ENCODE results near the gene PARP4. TPM values are rescaled to one million over a fixed set of nuclear protein-coding genes. Genes with fewer than 3 reads are reported as not detected.

The PARP4 gene
- total and polyA plus RNA-seq, 2 of the 13 experiments (the other 11 are each of a cell fraction or from before 2014, with no cell fraction given): 40.5 to 42.6 TPM

DNA sequence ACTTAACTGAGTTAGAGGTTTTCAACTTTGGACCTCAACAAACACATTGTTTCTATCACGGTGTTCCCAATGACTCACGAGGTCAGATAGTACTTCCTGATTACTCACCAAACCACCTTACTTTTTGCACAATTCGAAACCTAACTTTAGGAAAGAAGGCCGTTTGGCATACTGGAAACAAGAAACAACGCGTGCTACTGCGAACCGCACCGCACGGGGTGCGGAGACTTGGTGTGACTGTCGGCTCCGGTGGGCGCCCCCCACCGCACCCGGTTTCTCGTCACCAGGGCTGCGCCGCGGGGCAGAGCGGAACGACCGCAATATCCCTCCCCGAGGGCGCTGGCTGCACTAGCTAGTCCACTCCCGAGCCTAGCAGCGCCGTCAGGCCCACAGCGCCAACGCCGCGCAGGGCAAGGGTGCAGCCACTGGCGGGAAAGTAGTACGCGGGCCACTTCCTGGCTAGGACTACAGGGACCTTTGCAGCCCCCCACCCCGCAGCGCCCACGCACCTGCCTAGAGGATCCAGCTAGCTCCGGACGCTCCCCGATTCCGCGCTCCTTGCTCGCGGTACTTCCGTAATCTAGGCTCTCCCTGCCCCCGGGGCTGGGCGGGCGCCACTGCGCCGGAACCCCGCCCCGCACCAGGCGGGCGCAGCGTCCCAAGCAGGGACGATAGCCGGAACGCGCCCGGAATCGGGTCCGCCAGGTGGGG is at the start of gene PARP4 (continued):
- TF ChIP-seq, protein P1, sequence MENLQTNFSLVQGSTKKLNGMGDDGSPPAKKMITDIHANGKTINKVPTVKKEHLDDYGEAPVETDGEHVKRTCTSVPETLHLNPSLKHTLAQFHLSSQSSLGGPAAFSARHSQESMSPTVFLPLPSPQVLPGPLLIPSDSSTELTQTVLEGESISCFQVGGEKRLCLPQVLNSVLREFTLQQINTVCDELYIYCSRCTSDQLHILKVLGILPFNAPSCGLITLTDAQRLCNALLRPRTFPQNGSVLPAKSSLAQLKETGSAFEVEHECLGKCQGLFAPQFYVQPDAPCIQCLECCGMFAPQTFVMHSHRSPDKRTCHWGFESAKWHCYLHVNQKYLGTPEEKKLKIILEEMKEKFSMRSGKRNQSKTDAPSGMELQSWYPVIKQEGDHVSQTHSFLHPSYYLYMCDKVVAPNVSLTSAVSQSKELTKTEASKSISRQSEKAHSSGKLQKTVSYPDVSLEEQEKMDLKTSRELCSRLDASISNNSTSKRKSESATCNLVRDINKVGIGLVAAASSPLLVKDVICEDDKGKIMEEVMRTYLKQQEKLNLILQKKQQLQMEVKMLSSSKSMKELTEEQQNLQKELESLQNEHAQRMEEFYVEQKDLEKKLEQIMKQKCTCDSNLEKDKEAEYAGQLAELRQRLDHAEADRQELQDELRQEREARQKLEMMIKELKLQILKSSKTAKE (CRISPR knock-in tag; IDR thresholded peaks at IDR 0.05; ENCODE audit: borderline replicate concordance): no peak
- TF ChIP-seq ZNF251 (CRISPR knock-in tag; IDR thresholded peaks at IDR 0.05): no peak
- TF ChIP-seq, protein P2, sequence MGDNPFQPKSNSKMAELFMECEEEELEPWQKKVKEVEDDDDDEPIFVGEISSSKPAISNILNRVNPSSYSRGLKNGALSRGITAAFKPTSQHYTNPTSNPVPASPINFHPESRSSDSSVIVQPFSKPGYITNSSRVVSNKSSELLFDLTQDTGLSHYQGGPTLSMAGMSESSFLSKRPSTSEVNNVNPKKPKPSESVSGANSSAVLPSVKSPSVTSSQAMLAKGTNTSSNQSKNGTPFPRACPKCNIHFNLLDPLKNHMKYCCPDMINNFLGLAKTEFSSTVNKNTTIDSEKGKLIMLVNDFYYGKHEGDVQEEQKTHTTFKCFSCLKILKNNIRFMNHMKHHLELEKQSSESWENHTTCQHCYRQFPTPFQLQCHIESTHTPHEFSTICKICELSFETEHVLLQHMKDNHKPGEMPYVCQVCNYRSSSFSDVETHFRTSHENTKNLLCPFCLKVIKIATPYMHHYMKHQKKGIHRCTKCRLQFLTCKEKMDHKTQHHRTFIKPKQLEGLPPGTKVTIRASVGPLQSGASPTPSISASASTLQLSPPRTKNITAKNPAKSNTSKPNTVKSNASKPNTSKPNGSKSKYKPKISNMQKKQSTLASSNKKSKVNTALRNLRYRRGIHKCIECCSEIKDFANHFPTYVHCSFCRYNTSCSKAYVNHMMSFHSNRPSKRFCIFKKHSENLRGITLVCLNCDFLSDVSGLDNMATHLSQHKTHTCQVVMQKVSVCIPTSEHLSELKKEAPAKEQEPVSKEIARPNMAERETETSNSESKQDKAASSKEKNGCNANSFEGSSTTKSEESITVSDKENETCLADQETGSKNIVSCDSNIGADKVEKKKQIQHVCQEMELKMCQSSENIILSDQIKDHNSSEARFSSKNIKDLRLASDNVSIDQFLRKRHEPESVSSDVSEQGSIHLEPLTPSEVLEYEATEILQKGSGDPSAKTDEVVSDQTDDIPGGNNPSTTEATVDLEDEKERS (CRISPR knock-in tag; IDR thresholded peaks at IDR 0.05): no peak
- 0 out of 2 replicates have a peak, but pooled peaks have one; percentile 15 for TF ChIP-seq ZNF724P (CRISPR knock-in tag; IDR thresholded peaks at IDR 0.05; ENCODE audit: borderline replicate concordance)
- no peak for TF ChIP-seq TCF12 (IDR thresholded peaks at IDR 0.05)
- no peak for TF ChIP-seq TCF12 (CRISPR knock-in tag; IDR thresholded peaks at IDR 0.05)
- TF ChIP-seq ZBTB1 (CRISPR knock-in tag; IDR thresholded peaks at IDR 0.05; ENCODE audit: borderline replicate concordance): 0 out of 2 replicates have a peak, but pooled peaks have one; percentile 29
- TF ChIP-seq NRL (CRISPR knock-in tag; IDR thresholded peaks at IDR 0.05; ENCODE audit: borderline replicate concordance): no peak; the same call in 1 of the 2 replicates
- peak; percentile 76; the same call in 1 of the 2 replicates for TF ChIP-seq KDM5A (IDR thresholded peaks at IDR 0.05; ENCODE audit: borderline replicate concordance, low read length)
- TF ChIP-seq TAF15 (IDR thresholded peaks at IDR 0.05; ENCODE audit: low read depth, low read length, poor library complexity, severe bottlenecking): peak; percentile 77
- TF ChIP-seq POLR2G (IDR thresholded peaks at IDR 0.05; ENCODE audit: low read depth, low read length): peak; percentile 95
- TF ChIP-seq, protein P3, sequence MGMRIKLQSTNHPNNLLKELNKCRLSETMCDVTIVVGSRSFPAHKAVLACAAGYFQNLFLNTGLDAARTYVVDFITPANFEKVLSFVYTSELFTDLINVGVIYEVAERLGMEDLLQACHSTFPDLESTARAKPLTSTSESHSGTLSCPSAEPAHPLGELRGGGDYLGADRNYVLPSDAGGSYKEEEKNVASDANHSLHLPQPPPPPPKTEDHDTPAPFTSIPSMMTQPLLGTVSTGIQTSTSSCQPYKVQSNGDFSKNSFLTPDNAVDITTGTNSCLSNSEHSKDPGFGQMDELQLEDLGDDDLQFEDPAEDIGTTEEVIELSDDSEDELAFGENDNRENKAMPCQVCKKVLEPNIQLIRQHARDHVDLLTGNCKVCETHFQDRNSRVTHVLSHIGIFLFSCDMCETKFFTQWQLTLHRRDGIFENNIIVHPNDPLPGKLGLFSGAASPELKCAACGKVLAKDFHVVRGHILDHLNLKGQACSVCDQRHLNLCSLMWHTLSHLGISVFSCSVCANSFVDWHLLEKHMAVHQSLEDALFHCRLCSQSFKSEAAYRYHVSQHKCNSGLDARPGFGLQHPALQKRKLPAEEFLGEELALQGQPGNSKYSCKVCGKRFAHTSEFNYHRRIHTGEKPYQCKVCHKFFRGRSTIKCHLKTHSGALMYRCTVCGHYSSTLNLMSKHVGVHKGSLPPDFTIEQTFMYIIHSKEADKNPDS (CRISPR knock-in tag; IDR thresholded peaks at IDR 0.05): 0 out of 2 replicates have a peak, but pooled peaks have one; percentile 64
- TF ChIP-seq TMF1 (CRISPR knock-in tag; IDR thresholded peaks at IDR 0.05; ENCODE audit: low read depth): 0 out of 2 replicates have a peak, but pooled peaks have one; percentile 44
- no peak for TF ChIP-seq ZNF652 (CRISPR knock-in tag; IDR thresholded peaks at IDR 0.05; ENCODE audit: borderline replicate concordance, low read depth)
- TF ChIP-seq DR1 (CRISPR knock-in tag; IDR thresholded peaks at IDR 0.05): peak; percentile 68
- TF ChIP-seq ZSCAN25 (CRISPR knock-in tag; IDR thresholded peaks at IDR 0.05): peak; percentile 69
- TF ChIP-seq MAFF (IDR thresholded peaks at IDR 0.05; ENCODE audit: low read depth, low read length): 0 out of 2 replicates have a peak, but pooled peaks have one; percentile 2
- TF ChIP-seq, protein P4, sequence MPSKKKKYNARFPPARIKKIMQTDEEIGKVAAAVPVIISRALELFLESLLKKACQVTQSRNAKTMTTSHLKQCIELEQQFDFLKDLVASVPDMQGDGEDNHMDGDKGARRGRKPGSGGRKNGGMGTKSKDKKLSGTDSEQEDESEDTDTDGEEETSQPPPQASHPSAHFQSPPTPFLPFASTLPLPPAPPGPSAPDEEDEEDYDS (CRISPR knock-in tag; IDR thresholded peaks at IDR 0.05): peak; percentile 59
- peak; percentile 88 for TF ChIP-seq ZFY (CRISPR knock-in tag; IDR thresholded peaks at IDR 0.05)
- peak; percentile 80 for TF ChIP-seq KMT2A (CRISPR knock-in tag; IDR thresholded peaks at IDR 0.05)
- TF ChIP-seq ZNF256 (CRISPR knock-in tag; conservative IDR thresholded peaks at IDR 0.05): 0 out of 2 replicates have a peak, but pooled peaks have one; percentile 38
- peak; percentile 97 for TF ChIP-seq ZNF883 (CRISPR knock-in tag; IDR thresholded peaks at IDR 0.05; ENCODE audit: not compliant biosample characterization)
